CD4-positive, alpha-beta T cell treated with Interleukin-4 for 4 hours (primary cell): ENCODE data around the gene MADCAM1.

Experiments used
- DNase-seq: peaks from one replicate; pipeline ENCODE4 v3.0.0-alpha.2; 2020

The MADCAM1 gene

DNA sequence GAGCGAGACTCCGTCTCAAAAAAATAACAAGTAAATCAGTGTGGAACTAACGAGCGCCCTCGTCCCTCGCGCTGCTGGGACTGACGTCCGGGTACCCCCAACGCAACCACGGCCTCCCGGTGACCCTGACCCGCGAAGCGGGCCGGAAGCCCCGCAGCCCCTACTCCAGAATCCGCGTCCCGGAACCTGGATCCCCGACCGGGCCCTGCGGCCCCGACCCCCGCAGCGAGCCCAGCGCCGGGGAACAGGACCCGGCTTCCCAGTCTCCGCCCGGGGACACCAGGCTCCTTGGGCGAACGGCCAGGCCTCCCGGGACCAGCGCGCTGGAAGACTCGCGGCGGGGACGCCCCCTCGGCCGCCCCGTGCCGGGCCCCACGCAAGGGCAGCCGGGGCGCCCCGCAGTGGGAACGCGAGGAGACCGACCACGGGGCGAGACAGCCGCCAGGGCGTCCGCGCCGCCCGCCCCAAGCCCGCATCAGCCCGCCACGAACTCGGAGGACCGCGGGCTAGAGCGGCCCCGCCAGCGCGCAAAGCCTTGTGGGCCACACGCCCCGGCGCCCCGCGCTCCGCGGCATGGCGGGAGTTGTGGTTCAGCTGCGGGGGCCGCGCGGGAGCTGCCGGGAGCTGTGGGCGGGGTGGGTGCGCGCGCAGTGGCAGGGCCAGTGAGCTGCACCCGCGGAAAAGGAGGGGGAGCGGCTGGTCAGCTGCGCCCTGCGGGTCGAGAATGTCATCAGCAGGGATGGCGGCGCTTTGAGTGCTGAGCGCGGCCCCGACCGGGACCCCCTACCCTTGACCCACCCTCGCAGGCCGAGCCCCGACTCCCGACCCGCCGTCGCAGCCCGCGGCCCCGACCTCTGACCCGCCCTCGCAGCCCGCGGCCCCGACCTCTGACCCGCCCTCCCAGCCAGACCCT lies 7.5 kb upstream of the MADCAM1 start:
- peak; percentile 93 for DNase-seq

GRCh38 chr19:489418-490196 lies 6.7 kb upstream of the MADCAM1 start:
- DNase-seq, result no peak

- DNase-seq, result no peak
These were observed 5.0 kb upstream of the MADCAM1 start for GRCh38 chr19:491146-491741.

DNA sequence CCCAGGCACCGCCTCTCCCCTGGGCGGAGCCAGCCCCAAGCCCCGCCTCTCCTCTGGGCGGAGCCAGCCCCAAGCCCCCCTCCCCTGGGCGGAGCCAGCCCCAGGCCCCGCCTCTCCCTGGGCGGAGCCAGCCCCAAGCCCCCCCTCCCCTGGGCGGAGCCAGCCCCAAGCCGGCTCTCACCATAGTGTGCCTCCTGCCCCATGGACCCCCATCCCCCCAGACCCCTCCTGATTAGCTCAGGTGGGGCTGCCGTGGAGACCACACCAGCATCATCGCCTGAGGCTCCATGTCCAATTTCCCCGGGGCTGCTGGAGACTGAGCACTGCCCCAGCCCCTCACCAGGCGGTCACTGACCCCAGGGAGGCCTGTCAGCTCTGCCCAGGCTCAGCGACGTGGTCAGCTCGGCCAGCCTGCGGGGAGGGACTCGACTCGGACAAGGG lies 4.2 kb upstream of the MADCAM1 start:
- no peak for DNase-seq

DNA sequence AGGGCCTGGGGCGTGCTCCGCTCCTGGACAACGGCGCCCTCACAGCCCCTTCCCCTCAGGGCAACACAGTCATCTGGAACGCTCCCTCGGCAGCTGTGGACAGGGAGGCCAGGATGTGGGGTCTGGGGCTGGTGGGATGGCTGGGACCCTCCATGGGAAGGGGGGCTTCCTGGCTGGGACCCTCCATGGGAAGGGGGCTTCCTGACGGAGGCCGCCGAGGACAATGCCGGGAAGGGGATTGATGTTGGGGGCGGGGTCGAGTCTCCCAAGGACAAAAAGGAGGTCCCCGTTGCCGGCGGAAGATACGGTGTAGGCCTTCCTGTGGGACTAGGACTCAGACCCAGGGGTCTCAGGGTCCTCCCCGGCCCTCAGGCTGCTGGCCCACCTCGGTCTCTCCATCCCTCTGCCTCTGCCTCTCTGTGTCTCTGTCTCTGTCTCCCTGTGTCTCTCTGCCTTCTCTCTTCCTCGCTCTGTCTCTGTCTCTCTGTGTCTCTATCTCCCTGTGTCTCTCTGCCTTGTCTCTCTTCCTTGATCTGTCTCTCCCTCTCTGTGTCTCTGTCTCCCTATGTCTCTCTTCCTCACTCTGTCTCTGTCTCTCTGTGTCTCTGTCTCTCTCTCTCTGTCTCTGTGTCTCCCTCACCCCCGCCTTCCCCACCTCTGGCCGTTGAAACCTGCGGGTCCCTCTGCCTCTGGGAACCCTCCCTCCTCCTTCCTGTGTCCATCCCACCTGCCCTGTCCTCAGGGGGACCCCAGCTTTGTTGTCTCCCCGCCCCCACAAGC lies 2.7 kb upstream of the MADCAM1 start:
- DNase-seq, result no peak

- no peak for DNase-seq
These were observed 1.9 kb upstream of the MADCAM1 start for GRCh38 chr19:494171-495080.

- DNase-seq, result no peak
These were observed 1.2 kb upstream of the MADCAM1 start for GRCh38 chr19:495081-495401.

- peak; percentile 19 for DNase-seq
These were observed 729 bp upstream of the MADCAM1 start for GRCh38 chr19:495402-496111.

DNA sequence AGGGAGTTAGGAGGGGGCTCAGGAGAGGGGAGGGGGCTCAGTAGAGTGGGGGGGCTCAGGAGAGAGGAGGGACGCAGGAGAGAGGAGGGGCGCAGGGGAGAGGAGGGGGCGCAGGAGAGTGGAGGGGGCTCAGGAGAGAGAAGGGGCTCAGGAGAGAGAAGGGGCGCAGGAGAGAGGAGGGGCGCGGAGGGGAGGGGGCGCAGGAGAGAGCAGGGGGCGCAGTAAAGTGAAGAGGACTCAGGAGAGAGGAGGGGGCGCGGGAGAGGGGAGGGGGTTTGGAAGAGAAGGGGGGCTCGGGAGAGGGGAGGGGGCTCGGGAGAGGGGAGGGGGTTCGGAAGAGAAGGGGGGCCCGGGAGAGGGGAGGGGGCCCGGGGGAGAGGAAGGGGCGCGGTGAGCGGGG lies 700 bp downstream of the MADCAM1 start:
- no peak for DNase-seq

DNA sequence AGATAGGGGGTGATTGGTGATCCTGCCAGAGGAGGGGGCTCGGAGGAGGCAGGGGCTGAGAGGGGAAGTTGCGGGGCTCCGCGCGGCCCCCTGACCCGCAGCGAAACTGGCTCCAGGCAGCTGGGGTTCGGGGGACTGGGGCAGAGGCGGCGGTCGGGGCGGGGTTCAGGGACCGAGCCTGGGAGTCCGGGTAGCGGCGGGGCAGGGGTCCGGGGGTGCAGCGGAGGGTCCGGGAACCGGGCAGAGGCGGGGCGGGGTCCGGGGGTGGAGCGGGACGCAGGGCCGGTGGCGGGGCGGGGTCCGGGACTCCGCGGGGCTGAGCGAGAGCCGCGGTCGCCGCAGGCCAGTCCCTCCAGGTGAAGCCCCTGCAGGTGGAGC lies 1.2 kb downstream of the MADCAM1 start:
- no peak for DNase-seq

DNA sequence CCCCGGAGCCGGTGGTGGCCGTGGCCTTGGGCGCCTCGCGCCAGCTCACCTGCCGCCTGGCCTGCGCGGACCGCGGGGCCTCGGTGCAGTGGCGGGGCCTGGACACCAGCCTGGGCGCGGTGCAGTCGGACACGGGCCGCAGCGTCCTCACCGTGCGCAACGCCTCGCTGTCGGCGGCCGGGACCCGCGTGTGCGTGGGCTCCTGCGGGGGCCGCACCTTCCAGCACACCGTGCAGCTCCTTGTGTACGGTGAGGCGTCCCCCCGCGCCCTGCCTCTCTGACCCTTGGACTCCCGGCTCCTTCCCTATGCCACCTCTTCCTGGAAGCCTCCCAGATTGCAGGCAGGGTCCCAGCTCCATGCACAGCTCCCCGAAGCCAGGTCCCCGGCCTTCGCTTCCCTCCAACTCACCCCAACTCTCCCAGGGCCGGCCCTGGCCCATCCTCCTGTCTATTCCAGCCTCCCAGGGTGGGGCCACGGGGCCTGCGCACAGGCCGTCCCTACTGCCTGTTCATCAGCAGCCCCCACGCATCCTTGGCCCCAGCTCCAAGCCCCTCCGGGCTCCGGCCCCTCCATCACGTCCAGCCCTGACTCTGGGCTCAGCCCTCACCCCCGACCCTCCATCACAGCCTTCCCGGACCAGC lies 1.7 kb downstream of the MADCAM1 start:
- DNase-seq, result no peak

DNA sequence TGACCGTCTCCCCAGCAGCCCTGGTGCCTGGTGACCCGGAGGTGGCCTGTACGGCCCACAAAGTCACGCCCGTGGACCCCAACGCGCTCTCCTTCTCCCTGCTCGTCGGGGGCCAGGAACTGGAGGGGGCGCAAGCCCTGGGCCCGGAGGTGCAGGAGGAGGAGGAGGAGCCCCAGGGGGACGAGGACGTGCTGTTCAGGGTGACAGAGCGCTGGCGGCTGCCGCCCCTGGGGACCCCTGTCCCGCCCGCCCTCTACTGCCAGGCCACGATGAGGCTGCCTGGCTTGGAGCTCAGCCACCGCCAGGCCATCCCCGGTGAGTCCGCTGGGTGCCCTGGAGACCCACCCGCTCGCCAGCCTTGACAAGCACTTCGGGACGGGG lies 2.2 kb downstream of the MADCAM1 start:
- DNase-seq, result no peak

- no peak for DNase-seq
These were observed 2.8 kb downstream of the MADCAM1 start for GRCh38 chr19:498977-499623.

- no peak for DNase-seq
These were observed 5.4 kb downstream of the MADCAM1 start for GRCh38 chr19:501646-502045.

DNA sequence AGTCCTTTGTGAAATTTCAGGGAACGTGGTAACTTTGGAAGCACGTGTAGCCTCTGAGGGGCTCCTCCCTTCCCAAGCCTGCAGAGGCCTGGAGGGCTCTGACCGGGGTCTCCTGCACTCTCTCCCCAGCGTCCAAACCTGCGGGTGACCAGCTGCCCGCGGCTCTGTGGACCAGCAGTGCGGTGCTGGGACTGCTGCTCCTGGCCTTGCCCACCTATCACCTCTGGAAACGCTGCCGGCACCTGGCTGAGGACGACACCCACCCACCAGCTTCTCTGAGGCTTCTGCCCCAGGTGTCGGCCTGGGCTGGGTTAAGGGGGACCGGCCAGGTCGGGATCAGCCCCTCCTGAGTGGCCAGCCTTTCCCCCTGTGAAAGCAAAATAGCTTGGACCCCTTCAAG lies 8.3 kb downstream of the MADCAM1 start:
- DNase-seq, result no peak

- DNase-seq, result peak; percentile 98
These were observed 10.4 kb downstream of the MADCAM1 start for GRCh38 chr19:506404-507285.

DNA sequence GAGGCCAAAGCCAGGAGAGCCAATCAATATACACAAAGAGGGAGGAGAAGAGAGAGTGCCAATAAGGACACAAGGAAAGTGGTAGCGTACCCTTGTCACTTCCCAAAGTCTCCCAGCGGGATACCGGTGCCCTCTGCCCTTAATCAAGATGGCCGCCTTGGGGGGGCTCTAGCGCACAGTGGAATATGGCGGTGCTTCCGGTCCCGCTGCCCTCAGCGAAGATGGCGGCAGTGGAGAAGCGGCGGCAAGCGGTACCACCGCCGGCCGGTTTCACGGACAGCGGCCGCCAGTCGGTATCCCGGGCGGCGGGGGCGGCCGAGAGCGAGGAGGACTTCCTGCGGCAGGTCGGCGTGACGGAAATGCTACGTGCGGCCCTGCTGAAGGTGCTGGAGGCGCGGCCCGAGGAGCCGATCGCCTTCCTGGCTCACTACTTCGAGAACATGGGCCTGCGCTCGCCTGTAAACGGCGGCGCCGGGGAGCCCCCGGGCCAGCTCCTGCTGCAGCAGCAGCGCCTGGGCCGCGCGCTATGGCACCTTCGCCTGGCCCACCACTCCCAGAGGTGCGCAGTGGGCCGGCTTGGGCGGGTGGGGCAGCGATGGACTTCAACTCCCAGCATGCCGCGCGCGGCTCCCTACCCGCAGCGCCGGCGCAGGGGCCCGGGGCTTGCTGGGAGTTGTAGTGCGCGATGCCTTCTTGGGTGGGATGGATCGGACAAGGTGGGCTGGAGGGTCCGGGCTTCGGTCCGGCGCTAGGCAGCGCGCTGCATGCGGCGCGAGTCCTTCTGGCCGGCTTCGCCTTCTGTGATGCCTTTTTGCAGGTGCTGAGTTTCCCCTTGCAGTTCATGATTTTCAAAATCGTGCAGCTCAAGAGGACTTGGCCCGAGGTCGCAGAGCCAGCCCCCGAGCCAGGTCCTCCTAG lies 11.3 kb downstream of the MADCAM1 start, which contains the start of gene TPGS1:
TPGS1 (plus strand) TSS at position 212 of the 918 bp plus-strand sequence; CDS start at position 222, 10 bp downstream.
- peak; percentile 69 for DNase-seq
